Neural progenitor cell (in vitro differentiated cells): ENCODE measurements around the gene PEX7. TPM values are rescaled to one million over a fixed set of nuclear protein-coding genes. Genes with fewer than 3 reads are reported as not detected.

Experiments used
- DNase-seq: peaks from one replicate; pipeline ENCODE4 v3.0.0-alpha.2; 2016; ENCODE audit warnings: low spot score
- H2AFZ ChIP-seq: fragments of 200-600 bp; sonication (generic); replicated peaks from 2 replicates; pipeline ENCODE4 v1.6.1; 2016; ENCODE audit warnings: antibody characterized with exemption
- H3F3A ChIP-seq: fragments of 200-600 bp; sonication (generic); 2 replicates; pipeline ENCODE4 v1.6.1; 2016; ENCODE audit warnings: antibody characterized with exemption, low read depth
- H3K27ac ChIP-seq: fragments of 200-600 bp; sonication (generic); 2 replicates; pipeline ENCODE4 v1.5.1; 2016; ENCODE audit warnings: mild to moderate bottlenecking
- H3K27me3 ChIP-seq: fragments of 200-600 bp; sonication (generic); 2 replicates; pipeline ENCODE4 v1.6.1; 2016; ENCODE audit warnings: mild to moderate bottlenecking, moderate library complexity
- H3K36me3 ChIP-seq: fragments of 200-600 bp; sonication (generic); 2 replicates; pipeline ENCODE4 v1.5.1; 2016
- H3K4me1 ChIP-seq: fragments of 200-600 bp; sonication (generic); 2 replicates; pipeline ENCODE4 v1.6.1; 2016; ENCODE audit warnings: mixed run types
- H3K4me2 ChIP-seq: fragments of 200-600 bp; sonication (generic); 2 replicates; pipeline ENCODE4 v1.6.1; 2016
- H3K4me3 ChIP-seq: fragments of 200-600 bp; sonication (generic); 2 replicates; pipeline ENCODE4 v1.5.1; 2016
- H3K79me2 ChIP-seq: fragments of 200-600 bp; sonication (generic); 2 replicates; pipeline ENCODE4 v1.6.1; 2016; ENCODE audit warnings: low read depth
- H3K9ac ChIP-seq: fragments of 200-600 bp; sonication (generic); 2 replicates; pipeline ENCODE4 v1.6.1; 2016
- H3K9me3 ChIP-seq: fragments of 200-600 bp; sonication (generic); 2 replicates; pipeline ENCODE4 v1.5.1; 2016; ENCODE audit warnings: low read depth
- H4K20me1 ChIP-seq: fragments of 200-600 bp; sonication (generic); 2 replicates; pipeline ENCODE4 v1.6.1; 2016; ENCODE audit warnings: low read depth
- H3K27ac Mint-ChIP-seq: 3 replicates; pipeline ENCODE4 v1.8.0; 2021; ENCODE audit warnings: mixed read lengths
- H3K27me3 Mint-ChIP-seq: 2 replicates; pipeline ENCODE4 v1.8.0; 2022; ENCODE audit warnings: low read depth, mild to moderate bottlenecking, inconsistent platforms, moderate library complexity, mixed read lengths; ENCODE audit not compliant: insufficient read depth
- H3K36me3 Mint-ChIP-seq: 3 replicates; pipeline ENCODE4 v1.8.0; 2021; ENCODE audit warnings: mixed read lengths
- H3K4me1 Mint-ChIP-seq: 3 replicates; pipeline ENCODE4 v1.8.0; 2021; ENCODE audit warnings: mixed read lengths
- H3K4me3 Mint-ChIP-seq: 3 replicates; pipeline ENCODE4 v1.8.0; 2021; ENCODE audit warnings: mild to moderate bottlenecking, moderate library complexity, mixed read lengths
- H3K9me3 Mint-ChIP-seq: 3 replicates; pipeline ENCODE4 v1.8.0; 2020; ENCODE audit warnings: mixed read lengths
- CTCF ChIP-seq: fragments of 200-600 bp; sonication (generic); IDR thresholded peaks from 2 replicates; pipeline ENCODE4 v1.5.1; 2017; ENCODE audit warnings: antibody characterized with exemption, mild to moderate bottlenecking
- EZH2 ChIP-seq: fragments of 200-600 bp; sonication (generic); IDR thresholded peaks from 2 replicates; pipeline ENCODE4 v1.6.1; 2017; ENCODE audit warnings: antibody characterized with exemption, mild to moderate bottlenecking, moderate library complexity
- EZH2phosphoT487 ChIP-seq: fragments of 200-600 bp; sonication (generic); IDR thresholded peaks from 2 replicates; pipeline ENCODE4 v1.6.1; 2017; ENCODE audit warnings: antibody characterized with exemption
- total RNA-seq: library from RNA; depleted of rRNA; stranded (reverse); fragments of >200 nt; gene quantifications from 2 replicates; pipeline ENCODE4 v1.2.3, GENCODE V29; 2015; ENCODE audit warnings: low replicate concordance

Gene PEX7
- total RNA-seq, 1 donor from 2014 or later, result 16.9 TPM

- H3F3A ChIP-seq, result no peaks in the 10 kb centered on the region
- no peak overlapping the region for H3K4me2 ChIP-seq
- no peak for DNase-seq
- no peaks in the 10 kb centered on the region for H3K27me3 Mint-ChIP-seq
- H3K27me3 ChIP-seq, result peaks cover 7% of the 10 kb centered on the region
- H3K4me1 ChIP-seq, result no peaks in the 10 kb centered on the region
- H3K79me2 ChIP-seq, result no peaks in the 10 kb centered on the region
- H3K36me3 ChIP-seq, result no peaks in the 10 kb centered on the region
- H4K20me1 ChIP-seq, result no peaks in the 10 kb centered on the region
- H3K9ac ChIP-seq, result no peak overlapping the region
- H3K36me3 Mint-ChIP-seq, result no peaks in the 10 kb centered on the region
- no peak overlapping the region for H2AFZ ChIP-seq
- H3K9me3 ChIP-seq, result no peaks in the 10 kb centered on the region
- TF ChIP-seq EZH2, result no peak
- no peak overlapping the region for H3K4me3 Mint-ChIP-seq
- H3K9me3 Mint-ChIP-seq, result no peaks in the 10 kb centered on the region
- no peak overlapping the region for H3K27ac Mint-ChIP-seq
- H3K27ac ChIP-seq, result no peak overlapping the region
- peaks cover 2% of the 10 kb centered on the region for H3K4me1 Mint-ChIP-seq
- H3K4me3 ChIP-seq, result no peak overlapping the region
Measured at GRCh38 chr6:136784271-136784664, 38.1 kb upstream of the PEX7 start.

GRCh38 chr6:136784910-136785746 lies 37.3 kb upstream of the PEX7 start:
- H3K79me2 ChIP-seq, result no peaks in the 10 kb centered on the region
- no peak for TF ChIP-seq CTCF
- TF ChIP-seq EZH2, result no peak
- TF ChIP-seq EZH2phosphoT487, result no peak

GRCh38 chr6:136786658-136787057 lies 35.7 kb upstream of the PEX7 start:
- no peak overlapping the region for H3K4me3 Mint-ChIP-seq
- H3F3A ChIP-seq, result no peaks in the 10 kb centered on the region
- no peaks in the 10 kb centered on the region for H3K79me2 ChIP-seq
- H3K36me3 ChIP-seq, result no peaks in the 10 kb centered on the region
- peaks cover 14% of the 10 kb centered on the region for H3K27me3 Mint-ChIP-seq
- no peak for DNase-seq
- H3K27me3 ChIP-seq, result peaks cover 31% of the 10 kb centered on the region
- no peaks in the 10 kb centered on the region for H3K9me3 ChIP-seq
- no peak overlapping the region for H3K4me3 ChIP-seq
- no peak overlapping the region for H2AFZ ChIP-seq
- TF ChIP-seq EZH2phosphoT487 (no peak), CTCF (no peak), EZH2 (no peak)
- H3K27ac ChIP-seq, result no peak overlapping the region
- peaks cover 5% of the 10 kb centered on the region for H3K4me1 ChIP-seq
- H3K36me3 Mint-ChIP-seq, result peaks cover 5% of the 10 kb centered on the region
- H3K4me1 Mint-ChIP-seq, result peaks cover 6% of the 10 kb centered on the region
- no peak overlapping the region for H3K9ac ChIP-seq
- no peaks in the 10 kb centered on the region for H4K20me1 ChIP-seq
- H3K27ac Mint-ChIP-seq, result no peak overlapping the region
- H3K4me2 ChIP-seq, result no peak overlapping the region
- H3K9me3 Mint-ChIP-seq, result peaks cover 3% of the 10 kb centered on the region

More at GRCh38 chr6:136784910-136785746, 37.3 kb upstream of the PEX7 start:
- no peak overlapping the region for H3K27ac ChIP-seq
- Mint-ChIP-seq H3K4me1 (no peaks in the 10 kb centered on the region), H3K36me3 (no peaks in the 10 kb centered on the region), H3K27ac (no peak overlapping the region), H3K9me3 (no peaks in the 10 kb centered on the region), H3K4me3 (no peak overlapping the region), H3K27me3 (peaks cover 2% of the 10 kb centered on the region)
- peaks cover 16% of the 10 kb centered on the region for H3K27me3 ChIP-seq
- no peak for DNase-seq
- H3F3A ChIP-seq, result no peaks in the 10 kb centered on the region
- no peak overlapping the region for H3K4me2 ChIP-seq
- no peak overlapping the region for H3K4me3 ChIP-seq
- H3K9me3 ChIP-seq, result no peaks in the 10 kb centered on the region
- no peaks in the 10 kb centered on the region for H3K36me3 ChIP-seq
- H3K9ac ChIP-seq, result no peak overlapping the region
- H3K4me1 ChIP-seq, result no peaks in the 10 kb centered on the region
- H4K20me1 ChIP-seq, result no peaks in the 10 kb centered on the region
- H2AFZ ChIP-seq, result no peak overlapping the region

GRCh38 chr6:136787726-136788068 lies 34.7 kb upstream of the PEX7 start:
- H3K9me3 ChIP-seq, result no peaks in the 10 kb centered on the region
- H3K36me3 Mint-ChIP-seq, result peaks cover 5% of the 10 kb centered on the region
- H3K27ac Mint-ChIP-seq, result no peak overlapping the region
- H3K27me3 ChIP-seq, result peaks cover 41% of the 10 kb centered on the region
- no peak overlapping the region for H3K4me3 ChIP-seq
- peaks cover 5% of the 10 kb centered on the region for H3K4me1 ChIP-seq
- no peak overlapping the region for H3K4me2 ChIP-seq
- H4K20me1 ChIP-seq, result no peaks in the 10 kb centered on the region
- peaks cover 6% of the 10 kb centered on the region for H3K4me1 Mint-ChIP-seq
- H3F3A ChIP-seq, result no peaks in the 10 kb centered on the region
- no peaks in the 10 kb centered on the region for H3K79me2 ChIP-seq
- H3K9me3 Mint-ChIP-seq, result peaks cover 3% of the 10 kb centered on the region
- H2AFZ ChIP-seq, result no peak overlapping the region
- DNase-seq, result no peak
- no peak overlapping the region for H3K27ac ChIP-seq
- H3K36me3 ChIP-seq, result no peaks in the 10 kb centered on the region
- peaks cover 14% of the 10 kb centered on the region for H3K27me3 Mint-ChIP-seq
- no peak overlapping the region for H3K9ac ChIP-seq
- no peak overlapping the region for H3K4me3 Mint-ChIP-seq
- TF ChIP-seq EZH2 (no peak), CTCF (no peak), EZH2phosphoT487 (no peak)
